NT2/D1 (cell line): ENCODE measurements around the gene ZNF100.
"Not testable (repeated sequence)": the region's sequence is repeated elsewhere in the genome, so short reads cannot be mapped to it uniquely, and the experiment has no call there.

ENCODE experiments used
- SUZ12 ChIP-seq: IDR thresholded peaks from 2 replicates; pipeline ENCODE4 v1.6.1; 2011; ENCODE audit not compliant: insufficient read length, insufficient read depth; ENCODE audit errors: extremely low read depth
- ZNF274 ChIP-seq: IDR thresholded peaks from 2 replicates; pipeline ENCODE4 v1.6.1; 2011; ENCODE audit warnings: mild to moderate bottlenecking, low read depth, low read length

GRCh38 chr19:21766705-21767064 lies 694 bp downstream of the ZNF100 start:
- TF ChIP-seq ZNF274, SUZ12: not testable (repeated sequence)
